Vagina (tissue), 2 donors: Measurements from ENCODE around the gene SLC22A14. TPM values are rescaled to one million over a fixed set of nuclear protein-coding genes. Genes with fewer than 3 reads are reported as not detected.

Source experiments
- DNase-seq, 2 donors: peaks; one replicate each; pipeline ENCODE4 v3.0.0-alpha.2; 2017; ENCODE audit errors: extremely low spot score in 2 of 2
- H3K27ac ChIP-seq: fragments of 200-600 bp; sonication (generic); one replicate; pipeline ENCODE4 v1.5.1; 2019
- H3K27me3 ChIP-seq: fragments of 200-600 bp; sonication (generic); one replicate; pipeline ENCODE4 v1.5.1; 2019
- H3K36me3 ChIP-seq, 2 donors: fragments of 200-600 bp; sonication (generic); one replicate each; pipeline ENCODE4 v1.5.1; 2017 to 2019
- H3K4me1 ChIP-seq: fragments of 200-600 bp; sonication (generic); one replicate; pipeline ENCODE4 v1.5.1; 2019
- H3K4me3 ChIP-seq, 2 donors: fragments of 200-600 bp; sonication (generic); 1 replicate in 1 of 2; 2 replicates in 1 of 2; pipeline ENCODE4 v1.5.1; 2016 to 2019
- H3K9me3 ChIP-seq: fragments of 200-600 bp; sonication (generic); one replicate; pipeline ENCODE4 v1.5.1; 2019
- CTCF ChIP-seq, 3 experiments: fragments of 450-650 bp in 2 of 3; fragments of 200-600 bp in 1 of 3; sonication (generic) in 1 of 3; IDR thresholded peaks; one replicate each; pipeline ENCODE4 v1.5.1; 2017 to 2019; ENCODE audit warnings: antibody characterized with exemption in 3 of 3, mild to moderate bottlenecking in 2 of 3, moderate library complexity in 2 of 3
- POLR2A ChIP-seq, 2 donors: fragments of 450-650 bp; IDR thresholded peaks; one replicate each; pipeline ENCODE4 v1.6.1; 2017; ENCODE audit warnings: antibody characterized with exemption in 2 of 2, mild to moderate bottlenecking in 2 of 2, moderate library complexity in 2 of 2
- POLR2AphosphoS5 ChIP-seq, 2 donors: sonication (generic); formaldehyde crosslinking; IDR thresholded peaks; one replicate each; pipeline ENCODE4 v1.9.0; 2017; ENCODE audit warnings: antibody characterized with exemption in 2 of 2, mild to moderate bottlenecking in 2 of 2, low read depth in 1 of 2; ENCODE audit not compliant: insufficient read depth in 1 of 2
- intact Hi-C: fragments of 100-400 bp; cut with DNase I; formaldehyde crosslinking; loops from one replicate; pipeline ENCODE4 v1.15.1; 2023
- total RNA-seq: library from RNA; depleted of rRNA; stranded (reverse); fragments of >200 nt; gene quantifications from one replicate; pipeline ENCODE4 v1.2.3, GENCODE V29; 2016

Gene SLC22A14
- total RNA-seq, 1 donor from 2014 or later = 0.49 TPM

- intact Hi-C loops = loop anchor here (5.0 to 10.0 kb wide), 2 partner anchors 136 to 212 kb away; partner anchors contain the start of genes ACAA1 and MYD88
- Histone ChIP-seq H3K27me3 (no peaks in the 10 kb centered on the region), H3K4me3 (peak within 1 kb of the TSS; percentile 71 to 91), H3K27ac (peak within 1 kb of the TSS; percentile 72), H3K9me3 (no peaks in the 10 kb centered on the region), H3K4me1 (peaks cover 10% of the 10 kb centered on the region), H3K36me3 (no peaks in the 10 kb centered on the region)
- TF ChIP-seq POLR2AphosphoS5 (IDR thresholded peaks at IDR 0.05; ENCODE audit: insufficient read depth in 1 of 2, low read depth in 1 of 2) = peak in 1 of 2 donors; percentile 70
- no peak for TF ChIP-seq POLR2A (IDR thresholded peaks at IDR 0.05)
- peak; percentile 84 to 98 (median 89) for TF ChIP-seq CTCF (IDR thresholded peaks at IDR 0.05)
- no peak for DNase-seq
These were observed 64.7 kb downstream of the SLC22A14 start, which contains the start of gene XYLB for GRCh38 chr3:38346587-38347410. XYLB (plus strand) TSS chr3:38346785; CDS start chr3:38346869, 84 bp downstream.

DNA sequence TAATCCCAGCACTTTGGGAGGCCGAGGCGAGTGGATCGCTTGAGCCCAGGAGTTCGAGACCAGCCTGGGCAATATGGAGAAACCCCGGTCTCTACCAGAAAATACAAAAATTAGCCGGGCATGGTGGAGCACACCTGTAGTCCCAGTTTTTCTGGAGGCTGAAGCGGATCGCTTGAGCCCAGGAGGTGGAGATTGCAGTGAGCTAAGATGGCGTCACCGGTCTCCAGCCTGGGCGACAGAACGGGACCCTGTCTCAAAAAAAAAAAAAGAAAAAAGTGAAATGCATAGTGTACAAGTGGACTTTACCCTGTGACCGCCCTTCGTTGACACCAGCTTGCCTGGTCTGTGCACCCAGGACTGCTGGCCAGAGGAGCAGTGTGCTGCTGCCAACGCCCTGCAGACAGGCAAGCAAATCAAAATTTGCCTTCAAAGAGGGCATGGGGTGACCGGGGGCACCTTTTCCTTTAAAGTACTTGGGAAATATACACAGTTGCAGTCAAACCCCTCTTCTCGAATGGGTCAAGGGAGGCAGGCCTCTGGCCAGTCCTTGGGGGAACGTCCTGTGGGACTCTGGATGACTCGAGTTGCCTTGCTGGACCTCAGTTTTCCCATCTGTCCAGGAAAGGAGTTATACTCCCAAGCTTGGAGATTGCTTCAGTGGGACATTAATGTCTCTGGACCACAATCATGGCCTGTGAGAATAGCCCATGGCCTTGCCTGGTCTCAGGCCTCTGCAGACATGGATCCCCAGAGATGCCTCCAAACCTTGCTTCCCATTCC lies 65.5 kb downstream of the SLC22A14 start:
- H3K27ac ChIP-seq = peak overlapping the region; percentile 72
- peak overlapping the region; percentile 71 to 91 for H3K4me3 ChIP-seq
- peaks cover 10% of the 10 kb centered on the region for H3K4me1 ChIP-seq
- intact Hi-C loops = loop anchor here (5.0 to 10.0 kb wide), 2 partner anchors 135 to 213 kb away; partner anchors contain the start of genes ACAA1 and MYD88
- no peak for DNase-seq
- no peak for TF ChIP-seq POLR2AphosphoS5 (IDR thresholded peaks at IDR 0.05; ENCODE audit: insufficient read depth in 1 of 2, low read depth in 1 of 2)
- TF ChIP-seq CTCF (IDR thresholded peaks at IDR 0.05) = no peak
- TF ChIP-seq POLR2A (IDR thresholded peaks at IDR 0.05) = no peak
- H3K36me3 ChIP-seq = no peaks in the 10 kb centered on the region
- H3K27me3 ChIP-seq = no peaks in the 10 kb centered on the region
- no peaks in the 10 kb centered on the region for H3K9me3 ChIP-seq

DNA sequence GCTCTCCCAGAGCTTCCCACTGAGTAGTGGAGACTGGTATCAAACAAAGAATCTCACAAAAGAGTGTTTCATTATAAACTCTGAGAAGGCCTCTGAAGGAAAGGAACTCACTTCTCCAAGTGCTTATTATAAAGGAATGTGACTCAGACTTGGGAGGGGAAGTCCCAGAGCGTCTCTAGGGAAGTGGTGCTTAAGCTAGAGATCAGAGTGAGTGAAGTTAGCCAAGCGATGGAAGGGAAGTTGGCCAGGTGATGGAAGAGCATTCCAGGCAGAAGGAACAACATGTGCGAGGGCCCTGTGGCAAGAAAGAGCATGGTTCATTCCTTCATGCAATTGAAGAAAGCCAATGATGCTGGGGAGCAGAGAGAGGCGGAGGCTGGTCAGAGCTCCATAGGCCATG lies 66.8 kb downstream of the SLC22A14 start:
- intact Hi-C loops = loop anchor here (5.0 to 10.0 kb wide), 2 partner anchors 133 to 214 kb away; partner anchors contain the start of genes ACAA1 and MYD88
- H3K4me1 ChIP-seq = peaks cover 10% of the 10 kb centered on the region
- H3K4me3 ChIP-seq = no peak overlapping the region
- no peak for DNase-seq
- H3K9me3 ChIP-seq = no peaks in the 10 kb centered on the region
- H3K27ac ChIP-seq = no peak overlapping the region
- no peak for TF ChIP-seq POLR2A (IDR thresholded peaks at IDR 0.05)
- no peak for TF ChIP-seq CTCF (IDR thresholded peaks at IDR 0.05)
- TF ChIP-seq POLR2AphosphoS5 (IDR thresholded peaks at IDR 0.05; ENCODE audit: insufficient read depth in 1 of 2, low read depth in 1 of 2) = no peak
- H3K36me3 ChIP-seq = no peaks in the 10 kb centered on the region
- H3K27me3 ChIP-seq = no peaks in the 10 kb centered on the region

DNA sequence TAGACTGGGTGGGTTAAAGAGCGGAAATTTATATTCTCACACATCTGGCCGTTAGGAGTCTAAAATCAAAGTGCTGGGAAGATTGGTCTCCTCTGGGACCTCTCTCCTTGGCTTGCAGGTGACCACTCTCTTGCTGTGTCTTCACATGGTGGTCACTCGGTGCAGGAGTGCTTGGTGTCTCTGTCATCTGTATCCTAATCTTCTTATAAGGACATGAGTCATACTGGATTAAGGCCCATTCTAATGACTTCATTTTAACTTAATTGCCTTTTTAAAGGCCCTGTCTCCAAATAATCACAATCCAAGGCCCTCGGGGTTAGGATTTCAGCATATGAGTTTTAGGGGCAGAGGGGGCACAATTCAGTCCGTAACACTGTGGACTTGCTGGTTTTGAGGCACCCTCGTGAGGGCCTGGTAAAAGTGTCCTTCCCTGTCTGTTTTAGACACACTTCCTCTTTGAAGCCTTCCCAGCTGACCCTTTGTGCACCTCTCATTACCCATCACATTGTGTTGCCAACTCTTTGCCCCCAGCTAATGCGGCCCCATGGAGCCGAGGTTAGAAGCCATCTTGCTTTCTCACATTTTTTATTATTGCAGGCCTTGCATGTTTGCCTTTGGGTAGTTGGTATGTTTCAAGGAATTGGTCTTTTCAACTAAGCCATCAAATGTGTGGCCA lies 67.7 kb downstream of the SLC22A14 start:
- H3K4me3 ChIP-seq = no peak overlapping the region
- TF ChIP-seq CTCF (IDR thresholded peaks at IDR 0.05) (no peak), POLR2A (IDR thresholded peaks at IDR 0.05) (no peak), POLR2AphosphoS5 (IDR thresholded peaks at IDR 0.05; ENCODE audit: insufficient read depth in 1 of 2, low read depth in 1 of 2) (no peak)
- no peak overlapping the region for H3K27ac ChIP-seq
- no peaks in the 10 kb centered on the region for H3K9me3 ChIP-seq
- intact Hi-C loops = loop anchor here (5.0 to 10.0 kb wide), 2 partner anchors 132 to 215 kb away; partner anchors contain the start of genes ACAA1 and MYD88
- no peaks in the 10 kb centered on the region for H3K27me3 ChIP-seq
- no peak for DNase-seq
- no peaks in the 10 kb centered on the region for H3K36me3 ChIP-seq
- peaks cover 10% of the 10 kb centered on the region for H3K4me1 ChIP-seq
